ENCODE measurements around the gene RIPOR3. TPM values are rescaled to one million over a fixed set of nuclear protein-coding genes. Genes with fewer than 3 reads are reported as not detected.
A peak's percentile ranks its signal among the peaks of the same experiment; 100 is the strongest.

RIPOR3 gene
- total and polyA plus RNA-seq, 9 of the 15 experiments (the other 6 are each of a cell fraction or from before 2014, with no cell fraction given): 3.3 to 62.7 (median 21.4) TPM

- 0 out of 2 replicates have a peak, but pooled peaks have one; percentile 56 for TF ChIP-seq TRIM28 (IDR thresholded peaks at IDR 0.05)
- no peak for TF ChIP-seq MCM2 (IDR thresholded peaks at IDR 0.05; ENCODE audit: low read depth)
- TF ChIP-seq ZNF398 (CRISPR knock-in tag; IDR thresholded peaks at IDR 0.05): no peak
- no peak for TF ChIP-seq SUPT5H (IDR thresholded peaks at IDR 0.05)
- no peak for TF ChIP-seq IRF9 (tag; IDR thresholded peaks at IDR 0.05)
- TF ChIP-seq TRIM25 (IDR thresholded peaks at IDR 0.05; ENCODE audit: borderline replicate concordance): no peak
- TF ChIP-seq BCLAF1 (IDR thresholded peaks at IDR 0.05; ENCODE audit: borderline replicate concordance in 1 of 2, control insufficient read depth in 1 of 2, low read depth in 2 of 2, low read length in 1 of 2): no peak
- TF ChIP-seq ZNF280B (CRISPR knock-in tag; IDR thresholded peaks at IDR 0.05): no peak
- TF ChIP-seq ZNF277 (CRISPR knock-in tag; IDR thresholded peaks at IDR 0.05; ENCODE audit: borderline replicate concordance): no peak
- TF ChIP-seq HEY1 (CRISPR knock-in tag; IDR thresholded peaks at IDR 0.05; ENCODE audit: borderline replicate concordance): no peak
- TF ChIP-seq TAL1 (IDR thresholded peaks at IDR 0.05): no peak
- no peak for TF ChIP-seq ZNF41 (CRISPR knock-in tag; conservative IDR thresholded peaks at IDR 0.05)
- TF ChIP-seq ATF3 (IDR thresholded peaks at IDR 0.05): no peak
- no peak for TF ChIP-seq ATF3 (CRISPR knock-in tag; conservative IDR thresholded peaks at IDR 0.05)
- no peak for TF ChIP-seq NFYB (IDR thresholded peaks at IDR 0.05; ENCODE audit: extremely low read depth, insufficient read length)
- TF ChIP-seq CBX1 (IDR thresholded peaks at IDR 0.05; ENCODE audit: low read depth): 0 out of 2 replicates have a peak, but pooled peaks have one; percentile 28
Observed at GRCh38 chr20:50646483-50646996, 44.8 kb downstream of the RIPOR3 start (continued).

All from K562 (cell line).